SKM-1 treated with dmso at 0.1 percent for 144 hours (cell line): ENCODE measurements around the gene PRAMEF5.
"Not testable (repeated sequence)": the region's sequence is repeated elsewhere in the genome, so short reads cannot be mapped to it uniquely, and the experiment has no call there.

Experiments
- DNase-seq: peaks from one replicate; lab custom pipeline; 2025; ENCODE audit not compliant: unreplicated experiment; lab: John Stamatoyannopoulos, UW

Gene PRAMEF5

DNA sequence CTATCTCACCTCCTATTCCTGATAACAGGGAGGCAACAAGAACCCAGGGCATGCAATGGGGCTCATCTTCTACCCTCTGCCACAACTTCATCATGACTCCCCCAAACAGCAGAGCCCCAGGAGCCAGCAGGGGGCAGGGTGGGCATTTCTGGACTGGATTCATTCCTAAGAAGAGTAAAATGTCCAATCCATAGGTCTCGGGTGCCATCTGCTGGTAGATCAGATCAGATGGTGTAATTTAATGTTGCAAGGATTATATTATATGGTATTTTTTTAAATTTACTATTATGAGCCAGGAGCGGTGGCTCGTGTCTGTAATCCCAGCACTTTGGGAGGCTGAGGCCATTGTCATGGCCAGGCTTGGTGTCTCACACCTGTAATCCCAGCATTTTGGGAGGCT lies 11.1 kb downstream of the PRAMEF5 start:
- DNase-seq = not testable (repeated sequence)

GRCh38 chr1:13277016-13277415 lies 23.0 kb downstream of the PRAMEF5 start:
- DNase-seq = not testable (repeated sequence)

DNA sequence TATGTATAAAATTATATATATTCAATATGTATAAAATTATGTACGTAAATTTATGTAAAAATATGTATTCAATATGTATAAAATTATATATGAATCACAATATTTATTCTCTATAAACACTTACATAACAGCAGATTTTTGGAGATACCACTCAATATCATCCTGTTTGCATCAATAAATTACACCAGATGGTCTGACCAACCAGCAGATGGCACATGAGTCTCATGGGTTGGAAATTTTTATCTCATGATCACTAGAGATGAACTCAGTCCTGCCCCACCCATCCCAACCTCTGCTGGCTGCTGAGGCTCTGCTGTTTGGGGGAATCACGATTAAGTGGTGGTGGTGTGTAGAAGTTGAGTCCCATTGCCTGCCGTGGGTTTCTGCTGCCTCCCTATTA lies 25.6 kb downstream of the PRAMEF5 start:
- not testable (repeated sequence) for DNase-seq

DNA sequence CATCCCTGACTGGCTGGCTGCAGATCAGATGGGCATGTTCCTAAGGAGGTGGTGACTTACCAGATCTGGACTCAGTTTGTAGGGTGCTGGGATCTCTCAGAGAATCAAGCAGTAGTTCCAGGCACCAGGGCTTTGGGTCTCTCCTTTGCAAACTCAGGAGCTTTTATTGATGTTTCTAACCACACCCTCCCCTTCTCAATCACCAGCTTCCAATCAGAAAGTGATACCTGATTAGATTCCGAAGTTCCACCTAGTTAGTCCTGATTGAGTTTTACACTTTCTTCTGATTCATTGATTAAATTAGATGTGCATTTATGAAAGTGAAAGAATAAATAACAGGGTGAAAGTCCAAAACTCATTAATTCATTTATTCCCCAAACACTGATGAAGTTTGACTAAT lies 31.0 kb downstream of the PRAMEF5 start, which contains the start of gene PRAMEF8:
TSS of gene PRAMEF8 (minus strand) at position 101 of the 400 bp plus-strand sequence. CDS start 1,046 bp downstream, outside the sequence.
- DNase-seq = not testable (repeated sequence)

GRCh38 chr1:13289030-13289429 lies 35.0 kb downstream of the PRAMEF5 start:
- not testable (repeated sequence) for DNase-seq

DNA sequence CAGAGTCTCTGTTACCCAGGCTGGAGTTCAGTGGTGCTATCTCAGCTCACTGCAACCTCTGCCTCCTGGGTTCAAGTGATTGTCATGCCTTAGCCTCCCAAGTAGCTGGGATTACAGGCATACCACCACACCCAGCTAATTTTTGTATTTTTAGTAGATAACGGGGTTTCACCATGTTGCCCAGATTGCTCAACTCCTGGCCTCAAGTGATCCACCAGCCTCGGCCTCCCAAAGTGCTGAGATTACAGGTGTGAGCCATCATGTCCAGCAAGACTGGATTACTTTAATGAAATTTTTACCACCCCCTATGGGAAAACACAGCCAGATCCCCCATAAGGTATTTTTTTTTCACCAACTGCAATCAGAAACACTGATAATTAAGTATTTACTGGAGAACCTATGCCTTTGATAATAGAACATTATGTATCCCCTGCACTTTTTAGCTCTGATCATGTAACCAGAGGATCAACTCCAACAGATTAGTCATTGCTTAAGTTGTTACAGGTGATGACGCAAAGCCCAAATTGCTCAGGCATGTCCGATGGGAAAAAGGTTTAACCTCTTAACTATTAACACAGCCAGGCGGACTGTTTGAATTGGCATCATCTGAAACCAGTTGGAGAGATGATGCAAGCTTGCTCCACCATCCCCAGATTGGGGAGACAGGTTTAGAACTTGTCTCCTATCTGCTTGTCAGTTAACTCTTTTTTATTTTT lies 43.4 kb downstream of the PRAMEF5 start:
- not testable (repeated sequence) for DNase-seq

GRCh38 chr1:13298699-13299098 lies 44.7 kb downstream of the PRAMEF5 start:
- DNase-seq = not testable (repeated sequence)

GRCh38 chr1:13302197-13302596 lies 48.2 kb downstream of the PRAMEF5 start:
- DNase-seq = not testable (repeated sequence)

- not testable (repeated sequence) for DNase-seq
Observed at GRCh38 chr1:13303239-13303638, 49.2 kb downstream of the PRAMEF5 start, which contains the start of gene PRAMEF33. Gene PRAMEF33, plus strand, starts transcription at chr1:13303539. Its CDS starts 2,416 bp downstream, at chr1:13305955.
